ENCODE data around the gene ARL8B.
A peak's percentile ranks its signal among the peaks of the same experiment; 100 is the strongest.

ARL8B gene

GRCh38 chr3:5187920-5188418 lies 65.9 kb downstream of the ARL8B start:
- H3K4me3 ChIP-seq (ENCODE audit: low read length) = peak overlapping the region; percentile 88
- peaks cover 16% of the 10 kb centered on the region for H3K4me1 ChIP-seq (ENCODE audit: insufficient read depth, low read length)
- H3K9me3 ChIP-seq (ENCODE audit: low read length) = no peaks in the 10 kb centered on the region
- H2AFZ ChIP-seq (ENCODE audit: low read depth, low read length) = peak overlapping the region; percentile 76
- peaks cover 2% of the 10 kb centered on the region for H3K36me3 ChIP-seq (ENCODE audit: insufficient read depth, low read length)
- H3K27me3 ChIP-seq (ENCODE audit: insufficient read depth, low read length) = no peaks in the 10 kb centered on the region

GRCh38 chr3:5188419-5189221 lies 66.5 kb downstream of the ARL8B start:
- H3K27me3 ChIP-seq (ENCODE audit: insufficient read depth, low read length) = no peaks in the 10 kb centered on the region
- H3K9me3 ChIP-seq (ENCODE audit: low read length) = no peaks in the 10 kb centered on the region
- H3K36me3 ChIP-seq (ENCODE audit: insufficient read depth, low read length) = peaks cover 4% of the 10 kb centered on the region
- H2AFZ ChIP-seq (ENCODE audit: low read depth, low read length) = peak overlapping the region; percentile 76
- H3K4me3 ChIP-seq (ENCODE audit: low read length) = peak overlapping the region; percentile 88
- peaks cover 16% of the 10 kb centered on the region for H3K4me1 ChIP-seq (ENCODE audit: insufficient read depth, low read length)

- Histone ChIP-seq H3K9me3 (ENCODE audit: low read length) (no peaks in the 10 kb centered on the region), H2AFZ (ENCODE audit: low read depth, low read length) (no peak overlapping the region), H3K4me1 (ENCODE audit: insufficient read depth, low read length) (peaks cover 16% of the 10 kb centered on the region), H3K36me3 (ENCODE audit: insufficient read depth, low read length) (peaks cover 12% of the 10 kb centered on the region), H3K27me3 (ENCODE audit: insufficient read depth, low read length) (no peaks in the 10 kb centered on the region), H3K4me3 (ENCODE audit: low read length) (no peak overlapping the region)
These were observed 68.2 kb downstream of the ARL8B start for GRCh38 chr3:5190147-5190791.

- no peak overlapping the region for H3K4me3 ChIP-seq (ENCODE audit: low read length)
- H3K36me3 ChIP-seq (ENCODE audit: insufficient read depth, low read length) = peaks cover 18% of the 10 kb centered on the region
- H3K9me3 ChIP-seq (ENCODE audit: low read length) = no peaks in the 10 kb centered on the region
- H3K27me3 ChIP-seq (ENCODE audit: insufficient read depth, low read length) = no peaks in the 10 kb centered on the region
- no peak overlapping the region for H2AFZ ChIP-seq (ENCODE audit: low read depth, low read length)
- H3K4me1 ChIP-seq (ENCODE audit: insufficient read depth, low read length) = peaks cover 16% of the 10 kb centered on the region
These were observed 69.6 kb downstream of the ARL8B start for GRCh38 chr3:5191555-5192304.

GRCh38 chr3:5192571-5193365 lies 70.7 kb downstream of the ARL8B start:
- Histone ChIP-seq H3K36me3 (ENCODE audit: insufficient read depth, low read length) (peaks cover 21% of the 10 kb centered on the region), H3K4me3 (ENCODE audit: low read length) (no peak overlapping the region), H3K9me3 (ENCODE audit: low read length) (no peaks in the 10 kb centered on the region), H2AFZ (ENCODE audit: low read depth, low read length) (no peak overlapping the region), H3K4me1 (ENCODE audit: insufficient read depth, low read length) (peaks cover 12% of the 10 kb centered on the region), H3K27me3 (ENCODE audit: insufficient read depth, low read length) (no peaks in the 10 kb centered on the region)

- H3K4me3 ChIP-seq (ENCODE audit: low read length) = no peak overlapping the region
- H2AFZ ChIP-seq (ENCODE audit: low read depth, low read length) = no peak overlapping the region
- H3K27me3 ChIP-seq (ENCODE audit: insufficient read depth, low read length) = no peaks in the 10 kb centered on the region
- peaks cover 3% of the 10 kb centered on the region for H3K4me1 ChIP-seq (ENCODE audit: insufficient read depth, low read length)
- peaks cover 24% of the 10 kb centered on the region for H3K36me3 ChIP-seq (ENCODE audit: insufficient read depth, low read length)
- no peaks in the 10 kb centered on the region for H3K9me3 ChIP-seq (ENCODE audit: low read length)
These were observed 72.2 kb downstream of the ARL8B start for GRCh38 chr3:5194341-5194740.

GRCh38 chr3:5194801-5195509 lies 72.9 kb downstream of the ARL8B start:
- Histone ChIP-seq H3K9me3 (ENCODE audit: low read length) (no peaks in the 10 kb centered on the region), H2AFZ (ENCODE audit: low read depth, low read length) (no peak overlapping the region), H3K4me3 (ENCODE audit: low read length) (no peak overlapping the region), H3K4me1 (ENCODE audit: insufficient read depth, low read length) (peaks cover 3% of the 10 kb centered on the region), H3K36me3 (ENCODE audit: insufficient read depth, low read length) (peaks cover 30% of the 10 kb centered on the region), H3K27me3 (ENCODE audit: insufficient read depth, low read length) (no peaks in the 10 kb centered on the region)

- H3K9me3 ChIP-seq (ENCODE audit: low read length) = no peaks in the 10 kb centered on the region
- H2AFZ ChIP-seq (ENCODE audit: low read depth, low read length) = no peak overlapping the region
- H3K4me3 ChIP-seq (ENCODE audit: low read length) = no peak overlapping the region
- no peaks in the 10 kb centered on the region for H3K27me3 ChIP-seq (ENCODE audit: insufficient read depth, low read length)
- peaks cover 37% of the 10 kb centered on the region for H3K36me3 ChIP-seq (ENCODE audit: insufficient read depth, low read length)
- peaks cover under 1% of the 10 kb centered on the region for H3K4me1 ChIP-seq (ENCODE audit: insufficient read depth, low read length)
These were observed 73.5 kb downstream of the ARL8B start for GRCh38 chr3:5195605-5196004.

- Histone ChIP-seq H3K4me3 (ENCODE audit: low read length) (no peak overlapping the region), H3K9me3 (ENCODE audit: low read length) (no peaks in the 10 kb centered on the region), H3K4me1 (ENCODE audit: insufficient read depth, low read length) (no peaks in the 10 kb centered on the region)
These were observed 74.9 kb downstream of the ARL8B start for GRCh38 chr3:5197022-5197421.

GRCh38 chr3:5197470-5198312 lies 75.6 kb downstream of the ARL8B start:
- Histone ChIP-seq H3K4me1 (ENCODE audit: insufficient read depth, low read length) (no peaks in the 10 kb centered on the region), H3K36me3 (ENCODE audit: insufficient read depth, low read length) (peaks cover 41% of the 10 kb centered on the region), H2AFZ (ENCODE audit: low read depth, low read length) (no peak overlapping the region), H3K9me3 (ENCODE audit: low read length) (no peaks in the 10 kb centered on the region), H3K27me3 (ENCODE audit: insufficient read depth, low read length) (no peaks in the 10 kb centered on the region), H3K4me3 (ENCODE audit: low read length) (no peak overlapping the region)

More at GRCh38 chr3:5197022-5197421, 74.9 kb downstream of the ARL8B start:
- no peaks in the 10 kb centered on the region for H3K27me3 ChIP-seq (ENCODE audit: insufficient read depth, low read length)
- H3K36me3 ChIP-seq (ENCODE audit: insufficient read depth, low read length) = peaks cover 38% of the 10 kb centered on the region
- no peak overlapping the region for H2AFZ ChIP-seq (ENCODE audit: low read depth, low read length)

- H2AFZ ChIP-seq (ENCODE audit: low read depth, low read length) = no peak overlapping the region
- H3K4me3 ChIP-seq (ENCODE audit: low read length) = no peak overlapping the region
- H3K4me1 ChIP-seq (ENCODE audit: insufficient read depth, low read length) = no peaks in the 10 kb centered on the region
- no peaks in the 10 kb centered on the region for H3K27me3 ChIP-seq (ENCODE audit: insufficient read depth, low read length)
- H3K9me3 ChIP-seq (ENCODE audit: low read length) = no peaks in the 10 kb centered on the region
- peaks cover 43% of the 10 kb centered on the region for H3K36me3 ChIP-seq (ENCODE audit: insufficient read depth, low read length)
These were observed 76.2 kb downstream of the ARL8B start for GRCh38 chr3:5198313-5198677.

All from neuron (in vitro differentiated cells).